CD4-positive, alpha-beta T cell treated with Interferon alpha-2 for 1 hour (primary cell): ENCODE results near the gene FBXW12.

Source experiments
- DNase-seq, 2 donors: peaks; one replicate each; pipeline ENCODE4 v3.0.0-alpha.2; 2020 to 2022

The FBXW12 gene

GRCh38 chr3:48408823-48409281 lies 36.8 kb downstream of the FBXW12 start:
- no peak for DNase-seq

GRCh38 chr3:48409291-48410201 lies 37.5 kb downstream of the FBXW12 start:
- DNase-seq, result no peak

GRCh38 chr3:48410205-48411040 lies 38.4 kb downstream of the FBXW12 start:
- no peak for DNase-seq

DNA sequence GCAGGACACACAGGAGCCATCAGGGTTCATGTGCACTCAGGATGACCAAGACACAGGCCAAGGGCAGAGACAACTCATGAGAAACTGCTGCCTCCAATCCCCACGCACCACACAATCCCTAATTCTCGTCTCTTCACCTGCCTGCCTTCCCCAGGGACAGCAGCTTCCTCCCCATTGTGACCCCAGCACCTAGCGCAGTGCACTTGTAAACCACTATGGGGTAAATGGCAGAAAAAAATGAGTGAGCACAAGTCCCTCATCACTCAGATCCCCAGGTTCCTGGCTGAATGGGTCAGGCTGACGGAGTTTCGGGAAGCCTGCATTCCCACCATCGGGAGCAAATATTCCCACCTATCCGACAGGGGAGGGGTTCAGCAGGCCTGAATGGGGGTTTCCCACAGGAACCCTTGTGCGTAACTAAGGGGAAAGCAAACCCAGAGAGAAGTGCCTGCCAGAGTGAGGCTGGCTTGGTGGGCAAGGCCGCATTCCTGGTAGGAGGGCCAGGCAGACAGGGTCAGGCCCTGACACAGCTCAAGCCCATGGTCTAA lies 39.1 kb downstream of the FBXW12 start:
- DNase-seq, result no peak

- DNase-seq, result no peak
Observed at GRCh38 chr3:48411606-48412374, 39.8 kb downstream of the FBXW12 start.

GRCh38 chr3:48412375-48413001 lies 40.5 kb downstream of the FBXW12 start:
- DNase-seq, result no peak

- DNase-seq, result no peak
Observed at GRCh38 chr3:48413086-48413485, 41.1 kb downstream of the FBXW12 start.

DNA sequence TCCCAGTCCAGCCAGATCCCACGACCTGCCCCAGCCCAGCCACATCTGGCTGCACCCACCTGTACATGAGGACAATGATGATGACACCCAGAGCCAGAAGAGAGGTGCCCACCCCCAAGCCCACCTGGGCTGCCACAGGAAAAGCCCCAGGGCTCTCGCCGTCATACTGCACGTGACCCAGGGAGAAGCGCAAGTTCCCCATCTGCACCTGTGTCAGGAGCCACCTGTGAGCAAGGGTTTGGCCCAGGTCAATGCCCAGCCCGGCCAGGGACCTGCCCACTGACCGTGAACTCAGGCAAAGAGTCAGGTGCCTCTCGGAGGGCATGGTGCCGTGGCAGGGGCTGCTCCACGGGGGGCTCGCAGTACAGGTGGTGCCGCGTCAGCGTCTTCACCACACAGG lies 41.6 kb downstream of the FBXW12 start:
- no peak for DNase-seq

GRCh38 chr3:48414376-48415250 lies 42.6 kb downstream of the FBXW12 start:
- no peak for DNase-seq

DNA sequence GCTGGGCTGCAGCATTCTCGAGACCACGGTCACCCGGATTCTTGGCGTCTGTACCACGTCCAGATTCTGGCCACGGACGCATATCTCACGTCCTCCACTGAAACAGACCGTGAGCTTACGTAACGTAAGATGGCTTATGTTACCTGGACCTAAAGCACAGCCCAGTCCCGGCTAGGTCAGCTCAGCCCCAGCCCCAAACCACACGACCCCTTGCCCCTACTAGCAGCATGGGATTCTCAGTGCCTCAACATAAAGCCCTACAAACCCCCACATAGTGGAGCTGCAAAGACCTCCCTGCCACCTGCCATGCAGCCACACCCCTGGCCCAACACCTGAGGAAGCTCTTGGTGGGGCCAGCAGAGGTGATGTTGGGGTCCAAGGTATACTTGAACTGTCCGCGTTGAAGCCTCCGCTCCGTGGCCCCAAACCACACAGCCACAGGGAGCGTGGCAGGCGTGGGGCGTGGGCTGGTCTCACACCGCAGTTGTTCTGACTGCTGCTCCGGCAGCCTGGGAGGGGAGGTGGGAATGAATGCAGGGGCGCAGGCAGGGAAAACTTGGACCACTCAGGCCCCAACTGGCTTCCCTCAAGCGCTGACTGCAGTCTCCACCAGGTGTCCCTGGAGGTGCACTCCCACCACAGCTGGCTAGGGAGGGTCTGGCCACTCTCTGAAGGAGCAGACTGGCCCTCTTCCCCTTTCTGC lies 43.4 kb downstream of the FBXW12 start:
- no peak for DNase-seq

GRCh38 chr3:48416091-48416505 lies 44.1 kb downstream of the FBXW12 start:
- DNase-seq, result no peak

- DNase-seq, result no peak
Observed at GRCh38 chr3:48416546-48416945, 44.5 kb downstream of the FBXW12 start.

GRCh38 chr3:48417529-48418108 lies 45.6 kb downstream of the FBXW12 start:
- no peak for DNase-seq

DNA sequence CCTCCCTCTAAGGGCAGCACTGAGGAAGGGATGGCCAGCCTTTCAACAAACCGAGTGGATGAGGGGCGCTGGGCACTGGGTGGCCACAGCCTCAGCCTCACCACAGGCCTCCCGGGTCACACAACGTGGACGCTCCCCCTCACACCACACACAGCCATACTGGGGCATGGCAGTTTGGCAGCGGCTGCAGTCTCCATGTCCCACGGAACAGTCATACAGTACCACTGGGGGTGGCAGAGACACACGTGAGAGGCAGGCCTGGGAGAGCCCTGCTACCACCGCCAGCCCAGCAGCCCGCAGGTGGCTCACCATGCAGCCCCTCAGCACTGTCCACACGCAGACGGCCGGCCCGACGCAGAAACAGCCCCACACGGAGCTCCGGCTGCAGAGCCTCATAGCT lies 46.1 kb downstream of the FBXW12 start:
- DNase-seq, result no peak

DNA sequence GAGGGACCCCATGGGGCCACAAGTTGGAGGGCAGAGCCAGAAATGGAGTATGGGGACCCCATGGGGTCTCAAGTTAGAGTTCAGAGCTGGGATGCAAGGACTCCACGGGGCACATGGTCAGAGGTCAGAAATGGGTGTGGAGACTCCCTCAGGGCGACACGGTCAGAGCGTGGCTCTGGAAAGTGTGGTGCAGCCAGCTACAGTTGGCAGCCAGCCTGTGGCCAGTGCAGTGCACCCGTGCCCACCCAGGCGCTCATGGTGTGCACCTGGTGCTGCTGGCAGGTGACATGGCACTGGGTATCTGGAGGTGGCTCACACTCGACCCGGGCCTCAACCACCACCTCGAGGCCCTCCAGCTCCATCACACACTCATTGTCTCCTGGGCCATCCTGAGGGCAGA lies 46.6 kb downstream of the FBXW12 start:
- no peak for DNase-seq

DNA sequence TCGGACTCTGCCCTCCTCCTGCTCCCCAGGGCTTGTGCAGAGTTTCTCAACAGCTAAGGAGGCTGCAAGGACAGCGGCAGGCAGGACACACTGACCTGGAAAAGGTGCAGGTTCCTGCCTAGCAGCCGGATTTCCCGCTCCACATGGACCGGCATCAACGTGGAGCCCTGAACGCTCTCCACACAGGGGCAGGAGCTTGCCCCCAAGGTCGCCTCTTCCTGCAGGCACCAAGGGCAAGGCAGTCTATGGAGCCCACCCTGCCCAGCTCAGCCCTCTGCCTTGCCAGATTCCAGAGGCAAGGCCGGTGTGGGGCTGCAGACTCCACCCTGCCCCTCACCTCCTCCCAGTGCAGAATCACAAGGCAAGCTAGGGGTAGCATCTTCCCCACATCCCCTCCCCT lies 47.1 kb downstream of the FBXW12 start:
- no peak for DNase-seq

DNA sequence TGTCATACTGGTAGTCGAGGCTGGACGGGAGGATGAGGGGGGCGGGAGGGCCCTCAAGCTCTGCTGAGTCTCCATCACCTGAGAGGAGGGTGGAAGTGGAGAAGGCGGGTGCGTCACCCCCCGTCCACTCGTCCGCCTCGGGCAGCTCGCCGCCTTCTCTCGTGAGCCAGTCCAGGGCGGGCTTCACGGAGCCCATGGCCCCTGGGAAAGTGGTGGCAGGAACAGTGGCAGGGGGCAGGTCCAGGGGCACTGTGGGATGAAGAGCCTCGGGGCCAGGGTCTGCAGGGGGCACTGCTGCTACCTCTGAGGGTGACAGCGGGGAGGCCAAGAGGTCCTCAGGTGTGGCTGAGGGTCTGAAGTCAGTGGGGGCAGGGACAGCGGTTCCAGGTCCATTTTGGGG lies 47.6 kb downstream of the FBXW12 start:
- DNase-seq, result no peak

DNA sequence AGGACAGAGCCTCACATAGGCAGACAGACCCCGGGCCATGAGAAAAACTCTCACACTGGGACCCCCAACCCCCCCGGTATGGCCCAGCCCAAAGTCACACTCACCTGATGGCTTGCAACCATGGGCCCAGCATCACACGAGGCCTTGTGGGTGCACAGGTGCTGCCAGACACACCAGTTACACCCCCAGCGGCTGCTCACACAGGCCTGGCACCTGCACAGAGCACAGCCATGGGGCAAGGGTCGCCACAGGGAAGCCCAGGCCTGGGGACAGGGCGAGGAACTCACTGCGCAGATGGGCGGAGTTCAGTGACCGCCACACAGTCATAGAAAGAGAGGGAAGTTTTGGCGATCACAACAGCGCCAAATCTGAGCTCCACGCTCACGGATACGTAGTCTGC lies 48.5 kb downstream of the FBXW12 start:
- no peak for DNase-seq

- DNase-seq, result no peak
Observed at GRCh38 chr3:48422272-48422671, 50.3 kb downstream of the FBXW12 start.

GRCh38 chr3:48422681-48423080 lies 50.7 kb downstream of the FBXW12 start:
- DNase-seq, result no peak
